B cell (primary cell): ENCODE measurements around the gene FBXO5. TPM values are rescaled to one million over a fixed set of nuclear protein-coding genes. Genes with fewer than 3 reads are reported as not detected.

Source experiments
- ATAC-seq: fragments of 200-7000 bp; cut with Tn5 transposase; one replicate; pipeline ENCODE4 v1.10.0; 2021; ENCODE audit warnings: low read depth, mild to moderate bottlenecking, moderate number of reproducible peaks, moderate library complexity
- CTCF ChIA-PET: fragments of 350-600 bp; sonication (Branson Sonifier 250); formaldehyde crosslinking; loops from one replicate; lab custom pipeline; 2021; ENCODE audit warnings: antibody characterized with exemption, inconsistent platforms; lab: Charles Lee
- POLR2A ChIA-PET: fragments of 350-600 bp; sonication (Branson Sonifier 250); formaldehyde crosslinking; loops from one replicate; lab custom pipeline; 2021; ENCODE audit warnings: antibody characterized with exemption; lab: Charles Lee
- DNase-seq: peaks from one replicate; pipeline ENCODE4 v3.0.0; 2013
- H2AFZ ChIP-seq: 2 replicates; pipeline ENCODE4 v1.6.1; 2012; ENCODE audit warnings: mild to moderate bottlenecking, low read depth, low read length; ENCODE audit not compliant: insufficient read depth, poor library complexity, severe bottlenecking
- H3K27ac ChIP-seq, 2 donors: 1 replicate in 1 of 2; 2 replicates in 1 of 2; pipeline ENCODE4 v1.5.1; 2012 to 2013; ENCODE audit warnings: low read length in 2 of 2, mild to moderate bottlenecking in 2 of 2, moderate library complexity in 1 of 2
- H3K27me3 ChIP-seq, 4 experiments: fragments of 200-600 bp in 1 of 4; sonication (generic) in 1 of 4; replicated peaks in 1 of 4; 1 replicate in 2 of 4; 2 replicates in 2 of 4; pipeline versions ENCODE4 v1.6.1 to v1.7.0; 2013 to 2016; ENCODE audit warnings: low read length in 3 of 4, mild to moderate bottlenecking in 2 of 4, mixed read lengths in 1 of 4, moderate library complexity in 1 of 4; ENCODE audit not compliant: insufficient read depth in 4 of 4, control insufficient read depth in 3 of 4; ENCODE audit errors: control extremely low read depth in 1 of 4
- H3K36me3 ChIP-seq, 2 experiments: replicated peaks in 1 of 2; 1 replicate in 1 of 2; 2 replicates in 1 of 2; pipeline versions ENCODE4 v1.6.1 to v1.7.1; 2013; ENCODE audit warnings: low read length in 1 of 2; ENCODE audit not compliant: insufficient read depth in 2 of 2, control insufficient read depth in 1 of 2; ENCODE audit errors: control extremely low read depth in 1 of 2, extremely low read depth in 1 of 2
- H3K4me1 ChIP-seq, 2 donors: fragments of 200-600 bp in 1 of 2; sonication (generic) in 1 of 2; 1 replicate in 1 of 2; 2 replicates in 1 of 2; pipeline versions ENCODE4 v1.5.1 to v1.6.1; 2013 to 2017; ENCODE audit warnings: low read length in 2 of 2; ENCODE audit not compliant: control insufficient read depth in 2 of 2, insufficient read depth in 2 of 2
- H3K4me2 ChIP-seq: replicated peaks from 2 replicates; pipeline ENCODE3; 2012; ENCODE audit warnings: mild to moderate bottlenecking, low read depth, low read length; ENCODE audit not compliant: poor library complexity, severe bottlenecking
- H3K4me3 ChIP-seq, 5 experiments: fragments of 200-600 bp in 1 of 5; sonication (generic) in 1 of 5; 1 replicate in 3 of 5; 2 replicates in 2 of 5; pipeline versions ENCODE4 v1.5.1 to v1.7.0; 2011 to 2016; ENCODE audit warnings: low read length in 4 of 5, mild to moderate bottlenecking in 4 of 5, low read depth in 2 of 5, control low read depth in 1 of 5, moderate library complexity in 1 of 5; ENCODE audit not compliant: insufficient read depth in 1 of 5; ENCODE audit errors: control extremely low read depth in 1 of 5, extremely low read depth in 1 of 5
- H3K79me2 ChIP-seq: fragments of 200-600 bp; sonication (generic); one replicate; pipeline ENCODE4 v1.6.0; 2016; ENCODE audit warnings: low read length; ENCODE audit not compliant: control insufficient read depth, insufficient read depth
- H3K9ac ChIP-seq: fragments of 200-600 bp; sonication (generic); 2 replicates; pipeline ENCODE4 v1.6.1; 2017; ENCODE audit warnings: mild to moderate bottlenecking, low read length, moderate library complexity
- H3K9me3 ChIP-seq, 3 donors: one replicate each; pipeline versions ENCODE4 v1.6.1 to v1.7.1; 2013; ENCODE audit warnings: low read length in 2 of 3; ENCODE audit not compliant: control insufficient read depth in 2 of 3, insufficient read depth in 1 of 3; ENCODE audit errors: control extremely low read depth in 1 of 3
- H4K20me1 ChIP-seq: 2 replicates; pipeline ENCODE4 v1.6.0; 2012; ENCODE audit warnings: mild to moderate bottlenecking, low read length; ENCODE audit not compliant: insufficient read depth, control insufficient read depth, poor library complexity, severe bottlenecking
- H3K27ac Mint-ChIP-seq: one replicate; pipeline ENCODE4 v1.8.0; 2021; ENCODE audit warnings: mixed read lengths
- H3K27me3 Mint-ChIP-seq: one replicate; pipeline ENCODE4 v1.8.0; 2021; ENCODE audit warnings: mixed read lengths
- H3K4me1 Mint-ChIP-seq: one replicate; pipeline ENCODE4 v1.8.0; 2021; ENCODE audit warnings: mixed read lengths
- H3K4me3 Mint-ChIP-seq: one replicate; pipeline ENCODE4 v1.8.0; 2021; ENCODE audit warnings: mixed read lengths
- H3K9me3 Mint-ChIP-seq: one replicate; pipeline ENCODE4 v1.8.0; 2022; ENCODE audit warnings: mixed read lengths; ENCODE audit not compliant: insufficient read depth
- CTCF ChIP-seq: fragments of 200-600 bp; IDR thresholded peaks from one replicate; pipeline ENCODE4 v1.8.0; 2022; ENCODE audit warnings: antibody characterized with exemption, mild to moderate bottlenecking
- EZH2 ChIP-seq: IDR thresholded peaks from 2 replicates; pipeline ENCODE4 v1.6.1; 2012; ENCODE audit warnings: borderline replicate concordance, low read depth, mild to moderate bottlenecking, moderate library complexity, low read length; ENCODE audit not compliant: insufficient read depth, poor library complexity, severe bottlenecking
- WGBS: methylation state at CpG from one replicate; pipeline ENCODE4 v1.1.5; 2013; ENCODE audit warnings: missing lambda C conversion rate; ENCODE audit not compliant: insufficient coverage; 5-methylcytosine and 5-hydroxymethylcytosine counted together
- intact Hi-C: fragments of 100-400 bp; cut with micrococcal nuclease; formaldehyde crosslinking; loops from one replicate; pipeline ENCODE4 v1.10.0; 2022
- polyA minus RNA-seq: library from RNA; depleted of rRNA, polyadenylated mRNA; stranded (reverse); fragments of >200 nt; gene quantifications from 2 replicates; pipeline ENCODE4 v1.2.3, GENCODE V29; 2012
- polyA plus RNA-seq: library from polyadenylated mRNA; depleted of rRNA; stranded (reverse); fragments of >200 nt; gene quantifications from 2 replicates; pipeline ENCODE4 v1.2.3, GENCODE V29; 2012
- total RNA-seq, 2 donors: library from RNA; stranded (reverse); fragments of 120-200 nt in 1 of 2; gene quantifications; 1 replicate in 1 of 2; 2 replicates in 1 of 2; pipeline versions ENCODE4 v1.2.3 to v1.2.4, GENCODE V29; 2013 to 2022

The FBXO5 gene
- total RNA-seq: 14.1 and 14.6 TPM in 2 replicates
- total RNA-seq (2013): 10.5 TPM
- 3.9 and 4.1 TPM in 2 replicates for polyA plus RNA-seq
- polyA minus RNA-seq: 3.7 and 4.8 TPM in 2 replicates

- Histone ChIP-seq H3K4me2 (peak within 1 kb of the TSS; percentile 99), H3K9ac (peak within 1 kb of the TSS; percentile 87), H3K79me2 (peaks cover 78% of the 10 kb centered on the region), H4K20me1 (peaks cover 29% of the 10 kb centered on the region), H3K27ac (peak within 1 kb of the TSS; percentile 85 to 86), H3K4me1 (peaks cover 22 to 32% of the 10 kb centered on the region in 2 donors), H3K4me3 (peak within 1 kb of the TSS; percentile 60 to 91 (median 81)), H3K36me3 (peaks cover 2 to 5% of the 10 kb centered on the region in 2 experiments), H2AFZ (peak within 1 kb of the TSS; percentile 84), H3K27me3 (no peaks in the 10 kb centered on the region), H3K9me3 (no peaks in the 10 kb centered on the region)
- no peak for TF ChIP-seq EZH2
- intact Hi-C loops: loop anchor here (2.0 kb wide), 2 partner anchors 20 to 680 kb away; partner anchors contain the start of gene MTRF1L
- ChIA-PET POLR2A (interaction anchor here (1.0 kb wide), 1 partner anchor 1531 kb away, joined by 3 read pairs; a partner anchor contains a TSS), CTCF (interaction anchor here (1.5 to 1.7 kb wide), 2 partner anchors 18 to 22 kb away, joined by 3 to 5 read pairs; no protein-coding TSS in a partner anchor)
- peaks cover 39% of the 10 kb centered on the region for H3K4me1 Mint-ChIP-seq
- under 1% methylated on average over 66 of the region's 66 CpGs for WGBS
- peak within 1 kb of the TSS; percentile 96 for H3K27ac Mint-ChIP-seq
- H3K9me3 Mint-ChIP-seq: no peaks in the 10 kb centered on the region
- H3K4me3 Mint-ChIP-seq: peak within 1 kb of the TSS; percentile 96
- ATAC-seq: peak; percentile 93
- peak; percentile 98 for DNase-seq
- H3K27me3 Mint-ChIP-seq: no peaks in the 10 kb centered on the region
Observed at GRCh38 chr6:152982904-152983636, at the start of gene FBXO5. Gene FBXO5 (minus strand): TSS chr6:152983041. CDS start chr6:152982959, 82 bp downstream.

- Mint-ChIP-seq H3K27me3 (peaks cover 18% of the 10 kb centered on the region), H3K4me1 (no peaks in the 10 kb centered on the region), H3K27ac (no peak overlapping the region), H3K4me3 (no peak overlapping the region), H3K9me3 (no peaks in the 10 kb centered on the region)
- no peaks in the 10 kb centered on the region for H4K20me1 ChIP-seq
- ATAC-seq (no peak), DNase-seq (no peak)
- H3K9me3 ChIP-seq: no peaks in the 10 kb centered on the region
- CTCF ChIA-PET: no interaction called here
- H3K9ac ChIP-seq: no peak overlapping the region
- H2AFZ ChIP-seq: no peak overlapping the region
- POLR2A ChIA-PET: no interaction called here
- H3K36me3 ChIP-seq: no peaks in the 10 kb centered on the region
- TF ChIP-seq EZH2 (no peak), CTCF (no peak)
- no peaks in the 10 kb centered on the region for H3K4me1 ChIP-seq
- intact Hi-C loops: no loop called here
- WGBS: no CpG with 5 or more reads among the region's 9 CpGs
- H3K4me2 ChIP-seq: no peak overlapping the region
- no peaks in the 10 kb centered on the region for H3K79me2 ChIP-seq
- no peaks in the 10 kb centered on the region for H3K27me3 ChIP-seq
- no peak overlapping the region for H3K27ac ChIP-seq
- no peak overlapping the region for H3K4me3 ChIP-seq
Observed at GRCh38 chr6:153032255-153032882, 49.5 kb upstream of the FBXO5 start.
